Measurements from ENCODE around the gene RPL9.

DNA sequence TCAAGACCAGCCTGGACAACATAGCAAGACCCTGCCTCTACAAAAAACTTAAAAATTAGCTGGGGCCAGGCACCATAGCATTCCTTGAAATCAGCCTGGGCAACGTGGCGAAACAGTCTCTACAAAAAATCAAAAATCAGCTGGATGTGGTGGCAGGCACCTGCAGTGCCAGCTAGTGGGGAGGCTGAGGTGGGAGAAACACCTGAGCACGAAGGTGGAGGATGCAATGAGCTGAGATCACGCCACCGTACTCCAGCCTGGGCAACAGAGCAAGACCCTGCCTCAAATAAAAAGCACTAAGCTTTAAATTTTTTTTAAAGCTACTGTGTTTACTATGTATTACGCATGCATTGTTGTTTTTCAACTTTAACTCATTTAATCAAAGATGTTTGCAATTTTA is 3.2 kb downstream of the RPL9 start:
- TF ChIP-seq, protein P1, sequence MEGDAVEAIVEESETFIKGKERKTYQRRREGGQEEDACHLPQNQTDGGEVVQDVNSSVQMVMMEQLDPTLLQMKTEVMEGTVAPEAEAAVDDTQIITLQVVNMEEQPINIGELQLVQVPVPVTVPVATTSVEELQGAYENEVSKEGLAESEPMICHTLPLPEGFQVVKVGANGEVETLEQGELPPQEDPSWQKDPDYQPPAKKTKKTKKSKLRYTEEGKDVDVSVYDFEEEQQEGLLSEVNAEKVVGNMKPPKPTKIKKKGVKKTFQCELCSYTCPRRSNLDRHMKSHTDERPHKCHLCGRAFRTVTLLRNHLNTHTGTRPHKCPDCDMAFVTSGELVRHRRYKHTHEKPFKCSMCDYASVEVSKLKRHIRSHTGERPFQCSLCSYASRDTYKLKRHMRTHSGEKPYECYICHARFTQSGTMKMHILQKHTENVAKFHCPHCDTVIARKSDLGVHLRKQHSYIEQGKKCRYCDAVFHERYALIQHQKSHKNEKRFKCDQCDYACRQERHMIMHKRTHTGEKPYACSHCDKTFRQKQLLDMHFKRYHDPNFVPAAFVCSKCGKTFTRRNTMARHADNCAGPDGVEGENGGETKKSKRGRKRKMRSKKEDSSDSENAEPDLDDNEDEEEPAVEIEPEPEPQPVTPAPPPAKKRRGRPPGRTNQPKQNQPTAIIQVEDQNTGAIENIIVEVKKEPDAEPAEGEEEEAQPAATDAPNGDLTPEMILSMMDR (IDR thresholded peaks at IDR 0.05) = no peak
- no peak for TF ChIP-seq POLR2AphosphoS5 (IDR thresholded peaks at IDR 0.05; ENCODE audit: low read depth, low read length)
- TF ChIP-seq, protein P2, sequence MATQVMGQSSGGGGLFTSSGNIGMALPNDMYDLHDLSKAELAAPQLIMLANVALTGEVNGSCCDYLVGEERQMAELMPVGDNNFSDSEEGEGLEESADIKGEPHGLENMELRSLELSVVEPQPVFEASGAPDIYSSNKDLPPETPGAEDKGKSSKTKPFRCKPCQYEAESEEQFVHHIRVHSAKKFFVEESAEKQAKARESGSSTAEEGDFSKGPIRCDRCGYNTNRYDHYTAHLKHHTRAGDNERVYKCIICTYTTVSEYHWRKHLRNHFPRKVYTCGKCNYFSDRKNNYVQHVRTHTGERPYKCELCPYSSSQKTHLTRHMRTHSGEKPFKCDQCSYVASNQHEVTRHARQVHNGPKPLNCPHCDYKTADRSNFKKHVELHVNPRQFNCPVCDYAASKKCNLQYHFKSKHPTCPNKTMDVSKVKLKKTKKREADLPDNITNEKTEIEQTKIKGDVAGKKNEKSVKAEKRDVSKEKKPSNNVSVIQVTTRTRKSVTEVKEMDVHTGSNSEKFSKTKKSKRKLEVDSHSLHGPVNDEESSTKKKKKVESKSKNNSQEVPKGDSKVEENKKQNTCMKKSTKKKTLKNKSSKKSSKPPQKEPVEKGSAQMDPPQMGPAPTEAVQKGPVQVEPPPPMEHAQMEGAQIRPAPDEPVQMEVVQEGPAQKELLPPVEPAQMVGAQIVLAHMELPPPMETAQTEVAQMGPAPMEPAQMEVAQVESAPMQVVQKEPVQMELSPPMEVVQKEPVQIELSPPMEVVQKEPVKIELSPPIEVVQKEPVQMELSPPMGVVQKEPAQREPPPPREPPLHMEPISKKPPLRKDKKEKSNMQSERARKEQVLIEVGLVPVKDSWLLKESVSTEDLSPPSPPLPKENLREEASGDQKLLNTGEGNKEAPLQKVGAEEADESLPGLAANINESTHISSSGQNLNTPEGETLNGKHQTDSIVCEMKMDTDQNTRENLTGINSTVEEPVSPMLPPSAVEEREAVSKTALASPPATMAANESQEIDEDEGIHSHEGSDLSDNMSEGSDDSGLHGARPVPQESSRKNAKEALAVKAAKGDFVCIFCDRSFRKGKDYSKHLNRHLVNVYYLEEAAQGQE (IDR thresholded peaks at IDR 0.05; ENCODE audit: insufficient read depth in 1 of 2, low read depth in 2 of 2, low read length in 1 of 2) = no peak
- TF ChIP-seq SIN3A (IDR thresholded peaks at IDR 0.05; ENCODE audit: borderline replicate concordance, insufficient read depth, low read depth, low read length) = no peak

Data from Panc1 (cell line).